GM19240 (cell line): Measurements from ENCODE around the gene ICA1.
"Not testable (repeated sequence)": the region's sequence is repeated elsewhere in the genome, so short reads cannot be mapped to it uniquely, and the experiment has no call there.

Source experiments
- DNase-seq: peaks from one replicate; pipeline ENCODE4 v3.0.0; 2011; ENCODE audit warnings: low spot score; ENCODE audit not compliant: insufficient read length

The ICA1 gene

DNA sequence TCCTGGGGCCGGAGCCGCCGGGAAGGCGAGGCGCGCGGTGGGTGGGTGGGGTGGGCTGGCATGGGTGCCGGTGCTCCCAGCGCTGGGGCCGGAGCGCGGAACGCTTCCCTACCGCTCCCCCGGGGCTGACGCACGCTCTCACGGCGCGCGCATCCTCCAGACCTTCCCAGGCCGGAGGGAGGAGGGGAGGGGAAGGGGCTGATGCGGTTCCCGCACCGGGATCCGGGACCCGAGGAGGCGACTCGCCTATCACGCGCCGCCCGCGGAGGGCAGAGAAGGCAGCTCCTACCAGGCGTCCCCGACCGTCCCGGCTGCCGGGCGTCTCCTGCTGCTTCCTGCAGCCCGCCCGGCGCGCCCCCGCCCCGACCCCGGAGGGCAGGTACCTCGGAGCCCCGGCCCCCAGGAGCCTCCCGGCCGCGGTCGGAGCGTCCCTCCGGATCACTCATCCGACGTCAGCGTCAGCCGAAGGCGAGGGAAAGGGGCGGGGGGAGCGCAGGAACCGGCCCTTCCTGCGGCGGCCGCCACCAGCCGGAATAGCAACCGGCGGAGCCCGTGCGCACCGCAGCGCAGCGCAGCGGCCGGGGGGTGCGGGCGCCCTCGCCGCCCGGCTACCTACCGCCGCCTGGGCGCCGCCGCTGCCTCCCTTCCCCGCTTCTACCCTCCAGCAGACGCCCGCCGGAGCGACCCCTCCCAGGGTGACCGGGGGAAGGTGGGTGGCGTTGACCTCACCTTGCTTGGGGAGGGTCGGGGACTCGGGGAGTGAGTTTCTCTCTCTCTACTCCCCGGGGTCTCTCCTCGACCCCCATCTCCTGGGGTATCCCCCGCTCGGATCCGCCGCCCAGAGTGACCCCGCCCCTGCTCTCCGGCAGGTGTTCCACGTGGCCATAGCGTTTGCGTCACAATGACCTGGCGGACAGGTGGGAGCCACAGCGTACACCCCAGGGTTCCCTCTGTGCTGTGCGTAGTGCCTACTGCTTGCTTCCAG lies at the start of gene ICA1:
TSS of gene ICA1 (minus strand) at position 457 of the 985 bp plus-strand sequence. CDS start 26,241 bp downstream, outside the sequence.
- no peak for DNase-seq

DNA sequence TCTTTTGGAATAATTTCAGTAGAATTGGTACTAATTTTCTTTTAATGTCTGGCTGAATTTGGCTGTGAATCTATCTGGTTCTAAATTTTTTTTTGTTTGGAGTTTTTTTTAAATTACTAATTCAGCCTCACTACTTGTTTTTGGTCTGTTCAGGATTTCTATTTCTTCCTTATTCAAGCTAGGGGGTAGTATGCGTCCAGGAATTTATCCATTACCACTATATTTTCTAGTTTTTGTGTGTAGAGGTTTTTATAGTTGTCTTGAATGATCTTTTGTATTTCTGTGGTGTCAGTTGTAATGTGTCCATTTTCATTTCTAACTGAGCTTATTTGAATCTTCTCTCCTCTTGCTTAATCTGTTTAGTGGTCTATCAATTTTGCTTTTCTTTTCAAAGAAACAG lies 48.9 kb upstream of the ICA1 start:
- DNase-seq = no peak

DNA sequence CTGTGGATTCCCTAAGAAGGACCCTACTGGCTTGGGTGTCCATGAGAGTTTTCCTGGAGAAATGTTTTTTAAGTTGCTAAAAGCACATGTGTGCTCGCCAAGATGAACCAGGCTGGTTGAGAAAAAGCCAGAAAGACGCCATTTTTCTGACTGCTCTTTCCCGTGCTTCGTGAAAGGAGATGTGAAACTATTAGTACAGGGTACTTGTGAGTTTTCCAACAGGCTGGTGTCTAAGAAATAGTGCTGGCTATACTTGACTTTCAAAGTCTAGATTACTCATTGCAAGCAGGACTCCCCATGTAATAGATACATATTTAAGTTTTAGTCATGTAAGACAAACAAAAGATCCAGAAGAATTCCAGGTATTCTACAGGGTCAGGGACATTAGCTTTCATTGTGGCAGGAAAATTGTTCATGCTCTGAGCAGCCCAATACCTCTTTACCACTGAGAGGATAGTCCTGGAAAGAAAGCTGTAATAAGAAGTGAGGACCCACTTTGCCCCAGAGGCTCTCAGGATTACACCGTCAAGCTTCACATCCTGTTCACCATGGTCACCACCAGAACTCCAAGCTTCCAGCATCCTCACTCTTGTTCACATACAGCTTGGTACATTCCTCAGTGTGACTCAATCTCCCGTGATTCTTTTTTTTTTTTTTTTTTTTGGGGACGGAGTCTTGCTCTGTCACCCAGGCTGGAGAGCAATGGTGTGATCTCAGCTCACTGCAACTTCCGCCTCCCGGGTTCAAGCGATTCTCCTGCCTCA lies 43.8 kb upstream of the ICA1 start:
- DNase-seq = no peak

DNA sequence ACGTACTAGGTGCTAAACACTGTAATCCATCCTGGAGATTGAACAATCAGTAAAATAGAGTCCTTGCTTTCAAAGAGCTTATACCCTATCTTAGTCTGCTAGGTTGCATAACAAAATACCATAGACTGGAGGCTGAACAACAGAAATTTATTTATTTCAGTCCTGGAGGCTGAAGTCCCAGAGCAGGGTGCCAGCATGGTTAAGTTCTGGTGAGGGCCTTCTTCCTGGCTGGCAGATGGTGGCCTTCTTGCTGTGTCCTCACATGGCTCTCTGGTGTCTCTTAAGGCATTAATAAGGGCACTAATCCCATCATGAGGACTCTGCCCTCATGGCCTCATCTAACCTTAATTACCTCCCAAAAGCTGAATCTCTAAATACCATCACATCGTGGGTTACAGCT lies 43.1 kb upstream of the ICA1 start:
- no peak for DNase-seq

DNA sequence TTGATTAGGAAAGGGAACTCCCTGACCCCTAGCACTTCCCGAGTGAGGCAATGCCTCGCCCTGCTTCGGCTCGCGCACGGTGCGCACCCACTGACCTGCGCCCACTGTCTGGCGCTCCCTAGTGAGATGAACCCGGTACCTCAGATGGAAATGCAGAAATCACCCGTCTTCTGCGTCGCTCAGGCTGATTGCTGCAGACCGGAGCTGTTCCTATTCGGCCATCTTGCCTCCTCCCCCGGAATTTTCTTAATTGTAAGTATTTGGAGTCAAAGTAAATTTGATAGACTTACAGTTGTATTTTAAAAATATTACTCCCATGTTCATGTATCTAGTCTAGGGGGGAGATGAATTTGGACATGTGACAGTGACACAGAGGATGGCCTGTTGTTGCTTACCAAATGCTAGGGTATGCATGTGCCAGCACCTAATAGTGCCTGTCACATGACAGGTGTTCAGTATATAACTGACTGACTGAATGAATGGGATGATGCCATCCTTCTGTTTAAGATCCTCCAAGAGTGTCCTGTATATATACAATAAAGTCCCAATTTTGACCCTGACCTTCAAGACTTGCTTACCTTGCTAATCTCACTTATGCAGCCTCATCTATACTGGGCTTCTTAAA lies 42.0 kb upstream of the ICA1 start:
- DNase-seq = no peak

DNA sequence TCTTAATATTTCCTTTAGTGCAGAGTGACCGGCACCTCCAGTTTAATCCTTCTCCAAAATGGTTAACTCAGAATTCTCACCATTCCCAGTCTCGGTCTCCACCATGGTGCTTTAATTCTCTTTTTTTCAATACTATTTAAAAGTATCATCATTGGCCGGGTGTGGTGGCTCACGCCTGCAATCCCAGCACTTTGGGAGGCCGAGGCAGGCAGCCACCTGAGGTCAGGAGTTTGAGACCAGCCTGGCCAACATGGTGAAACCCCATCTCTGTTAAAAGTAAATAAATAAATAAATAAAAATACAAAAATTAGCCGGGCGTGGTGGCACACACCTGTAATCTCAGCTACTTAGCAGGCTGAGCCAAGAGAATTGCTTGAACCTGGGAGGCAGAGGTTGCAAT lies 35.1 kb upstream of the ICA1 start:
- DNase-seq = not testable (repeated sequence)

DNA sequence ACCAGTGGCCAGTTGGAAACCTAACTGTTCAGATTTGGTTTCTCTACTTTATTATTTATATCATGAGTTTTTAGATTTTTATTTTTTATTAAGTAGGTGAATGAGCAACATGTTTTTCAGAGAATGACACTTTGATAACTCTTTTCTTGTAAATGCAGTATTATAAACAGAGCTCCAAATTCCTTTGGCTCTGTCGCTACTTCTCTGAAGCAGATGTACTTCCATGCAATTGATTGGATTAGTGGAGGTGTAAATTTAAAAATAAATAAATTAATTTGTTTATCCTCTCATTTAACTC lies 34.3 kb upstream of the ICA1 start:
- no peak for DNase-seq

DNA sequence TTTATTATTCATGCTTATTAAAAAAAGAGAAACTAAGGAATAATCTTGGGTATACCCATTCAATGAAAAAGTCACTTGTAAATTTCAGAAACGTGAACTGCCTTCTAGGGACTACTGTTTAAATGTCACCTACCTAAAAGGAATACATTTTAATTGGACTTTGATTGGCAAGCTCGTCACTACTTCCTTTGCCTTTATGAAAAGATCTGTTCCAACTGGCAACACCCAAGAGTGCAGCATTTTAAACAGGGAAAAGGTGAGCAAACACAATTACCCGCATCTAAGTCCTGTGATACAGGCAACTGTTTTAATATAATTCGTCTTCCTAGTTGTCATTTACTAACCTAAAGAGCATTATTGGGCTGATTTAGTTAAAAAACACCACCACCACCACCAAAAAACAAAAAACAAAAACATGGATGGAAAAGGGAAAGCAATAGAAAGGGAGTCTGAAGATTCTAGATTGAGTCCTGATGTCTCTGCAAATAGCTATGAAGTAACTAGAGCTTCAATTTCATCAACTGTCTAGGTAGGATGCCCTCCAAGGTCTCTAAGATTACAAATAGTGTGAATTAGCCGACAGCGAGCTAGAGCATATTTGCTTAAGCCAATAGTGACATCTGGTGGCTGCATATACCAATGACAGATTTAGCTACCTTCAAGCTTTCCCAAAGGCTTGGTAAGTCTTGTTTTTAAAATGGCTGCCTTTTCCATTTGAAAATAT lies 33.8 kb upstream of the ICA1 start:
- peak; percentile 37 for DNase-seq

DNA sequence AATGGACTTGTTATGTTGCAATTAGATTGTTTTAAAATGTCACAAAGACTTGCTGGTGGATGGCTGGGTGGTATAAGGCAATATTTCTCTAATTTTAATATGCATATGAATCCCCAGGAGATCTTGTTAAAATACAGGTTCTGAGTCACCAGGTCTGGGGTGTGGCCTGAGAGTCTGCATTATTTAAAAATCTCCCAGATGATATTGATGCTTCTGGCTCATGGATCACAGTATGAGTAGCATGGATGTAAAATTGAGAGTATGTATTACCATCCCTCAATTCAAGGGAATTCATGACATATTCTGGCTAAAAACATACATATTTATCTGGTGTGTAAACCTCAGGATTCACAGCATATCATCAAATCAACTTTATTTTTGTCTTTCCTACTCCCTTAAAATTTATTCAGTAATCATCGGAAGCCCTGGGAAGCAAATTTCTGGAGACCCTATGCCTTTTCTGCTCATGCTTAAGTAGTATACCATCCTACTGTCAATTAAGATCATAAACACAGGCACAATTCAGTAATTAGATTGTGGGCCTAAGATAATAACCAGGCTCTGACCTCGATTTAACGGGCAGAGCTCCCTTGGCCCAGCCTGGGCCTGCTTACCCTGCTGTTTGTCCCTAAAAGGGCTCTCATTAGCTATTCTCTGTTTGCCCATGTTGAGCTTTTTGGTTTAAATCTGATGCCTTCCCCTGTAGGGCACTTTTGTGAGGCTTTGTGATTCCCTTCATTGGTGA lies 29.6 kb upstream of the ICA1 start:
- DNase-seq = no peak

DNA sequence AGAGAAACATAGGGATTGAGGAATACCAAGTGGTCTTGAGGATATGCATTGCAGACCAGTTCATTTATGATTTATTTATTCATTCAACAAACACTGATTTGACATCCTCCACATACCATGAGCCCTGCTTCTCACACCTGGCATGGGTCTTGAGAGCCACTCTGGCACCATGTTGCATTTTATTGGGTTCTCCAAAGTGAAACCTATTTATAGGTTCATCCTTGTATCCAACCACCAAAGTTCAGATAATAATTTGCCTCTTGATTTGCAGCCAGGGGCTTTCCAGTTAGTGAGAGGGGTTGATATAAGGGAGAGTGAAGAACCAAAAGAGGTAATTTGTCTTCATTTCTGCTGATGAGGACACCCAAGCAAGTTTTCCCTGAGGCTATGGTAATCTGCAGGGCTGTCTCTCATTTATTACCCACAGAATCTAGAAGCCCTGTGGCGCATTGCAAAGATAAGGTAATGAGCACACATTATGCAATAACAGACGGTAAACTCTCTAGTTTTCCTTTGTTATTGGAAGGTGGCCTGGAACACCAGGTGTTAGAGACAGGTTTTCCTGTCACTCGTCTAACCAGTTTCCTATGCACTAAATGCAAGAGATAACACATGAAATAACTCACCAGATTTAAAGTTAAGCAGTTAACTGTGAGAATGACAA lies 28.8 kb upstream of the ICA1 start:
- DNase-seq = no peak

DNA sequence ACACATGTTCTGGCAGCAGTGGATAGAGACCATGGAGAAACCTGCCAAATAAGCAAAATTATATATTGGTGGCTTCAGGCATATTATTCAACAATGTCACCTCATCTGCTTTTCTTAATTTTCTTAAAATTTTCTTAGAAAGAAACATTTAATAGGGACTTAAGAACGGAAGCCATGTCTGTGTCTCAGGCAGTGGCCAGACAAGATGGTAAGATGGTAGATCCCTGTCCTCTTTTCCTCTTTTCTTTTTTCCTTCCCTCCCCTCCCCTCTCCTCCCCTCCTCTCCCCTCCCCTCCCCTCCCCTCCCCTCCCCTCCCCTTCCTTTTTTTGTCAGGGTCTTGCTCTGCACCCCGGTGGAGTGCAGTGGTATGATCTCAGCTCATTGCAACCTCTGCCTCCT lies 24.2 kb upstream of the ICA1 start:
- DNase-seq = no peak

DNA sequence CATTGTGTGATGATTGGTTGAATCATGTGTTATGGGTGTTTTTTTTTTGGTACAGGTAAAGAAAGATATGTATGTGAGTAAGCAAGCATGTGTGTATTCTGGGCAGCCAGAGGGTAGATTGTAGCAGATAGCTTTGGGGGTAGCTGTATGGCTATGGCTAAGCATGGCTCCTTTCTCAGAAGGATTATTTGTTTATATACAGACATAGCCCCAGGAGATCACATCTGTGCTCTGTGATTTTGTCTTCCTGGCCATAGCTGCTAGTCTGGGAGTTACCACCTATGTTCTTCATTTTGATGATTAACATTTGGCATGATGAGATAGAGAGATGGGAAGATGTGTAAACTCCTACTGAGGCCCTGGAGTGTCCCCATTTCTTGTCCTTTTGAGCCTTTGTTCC lies 23.2 kb upstream of the ICA1 start:
- DNase-seq = no peak

DNA sequence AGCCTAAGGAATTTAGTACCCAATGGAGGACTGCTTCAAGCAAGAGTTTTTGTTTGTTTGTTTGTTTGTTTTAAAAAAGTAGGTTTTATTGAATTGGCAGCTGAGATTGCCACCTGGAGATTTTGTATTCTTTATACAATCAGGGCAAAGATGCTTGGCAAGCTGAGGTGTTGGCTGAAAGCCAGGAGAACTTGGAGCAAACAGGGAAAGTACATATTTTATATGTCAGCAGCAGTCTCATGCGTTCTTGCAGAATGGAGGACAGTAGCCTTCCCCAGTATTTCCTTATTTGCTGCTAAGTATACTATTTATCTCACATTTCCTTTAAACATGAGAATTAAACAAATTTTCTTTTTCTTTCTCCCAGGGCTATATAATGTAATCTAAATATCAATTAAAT lies 22.6 kb upstream of the ICA1 start:
- DNase-seq = no peak

DNA sequence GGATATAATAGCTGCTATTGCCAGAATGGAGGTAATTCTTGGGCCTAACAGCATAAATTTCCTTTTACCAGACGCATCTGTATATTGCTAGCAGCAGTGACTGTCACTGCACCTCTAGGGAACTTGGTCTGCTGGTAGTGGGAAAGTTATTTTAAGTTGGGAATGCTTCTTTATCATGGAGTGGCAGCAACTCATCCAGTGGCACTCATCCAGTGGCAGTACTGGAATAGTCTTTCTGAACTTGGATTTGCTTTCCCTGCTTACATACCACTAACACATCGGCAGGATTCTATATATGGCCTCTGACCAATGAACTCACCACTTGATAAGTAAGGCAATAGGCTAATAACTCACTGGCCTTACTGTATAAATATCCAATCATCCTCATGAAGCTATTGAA lies 22.0 kb upstream of the ICA1 start:
- DNase-seq = no peak

DNA sequence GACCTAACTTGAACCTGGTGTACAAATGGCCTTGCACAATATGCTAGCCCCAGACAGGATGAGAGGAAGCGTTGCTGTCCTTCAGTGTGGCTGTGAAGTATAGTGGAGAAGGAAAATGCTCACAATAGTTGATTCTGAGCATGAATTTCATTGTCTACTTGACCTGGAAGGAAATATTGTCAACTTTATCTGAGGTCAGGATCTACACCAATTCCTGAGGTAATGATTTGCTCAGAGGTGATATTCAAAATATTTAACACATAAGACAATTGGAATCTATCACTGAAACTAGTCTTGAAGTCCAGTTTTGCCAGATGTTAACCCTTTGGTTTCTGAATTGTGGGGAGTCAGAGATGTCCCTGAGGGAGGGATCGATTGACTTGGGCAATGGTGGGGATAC lies 20.9 kb upstream of the ICA1 start:
- DNase-seq = no peak

DNA sequence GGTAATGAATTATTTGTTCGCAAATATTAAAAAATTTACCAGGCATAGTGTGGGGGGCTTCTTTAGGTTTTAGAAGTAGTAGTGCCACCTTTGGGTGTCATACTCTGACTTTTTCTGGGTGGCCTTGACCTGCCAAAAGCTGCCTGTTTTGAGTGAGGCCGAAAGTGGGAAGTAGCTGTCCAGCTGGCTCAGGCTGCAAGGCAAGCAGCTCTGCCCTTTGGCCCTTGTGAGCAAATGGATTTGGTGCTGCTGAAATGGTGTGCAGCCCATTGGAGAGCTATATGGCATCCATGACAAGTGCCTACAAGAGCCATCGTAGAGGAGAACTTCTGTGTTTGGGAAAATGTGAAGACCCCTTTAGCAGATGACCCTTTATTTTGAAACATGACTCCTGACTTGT lies 20.2 kb upstream of the ICA1 start:
- no peak for DNase-seq

DNA sequence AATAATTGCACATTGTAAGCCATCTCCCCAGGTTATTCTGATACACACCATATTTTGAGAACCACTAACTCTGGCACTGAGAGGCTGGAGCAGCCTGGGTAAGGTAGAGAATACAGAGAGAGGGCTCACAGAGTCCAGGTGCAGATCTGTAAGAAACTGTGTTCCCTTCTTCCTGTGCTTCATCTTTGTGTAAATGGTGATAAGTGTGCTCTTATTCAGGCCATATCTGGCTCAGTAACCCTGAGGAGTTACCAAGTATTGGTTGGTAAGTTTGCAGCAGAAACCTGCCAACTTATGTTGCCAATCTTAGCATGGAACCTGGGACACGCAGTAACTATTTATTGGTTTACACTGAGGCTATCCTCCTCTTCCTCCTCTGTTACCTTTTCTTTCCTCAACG lies 16.2 kb upstream of the ICA1 start:
- DNase-seq = no peak

DNA sequence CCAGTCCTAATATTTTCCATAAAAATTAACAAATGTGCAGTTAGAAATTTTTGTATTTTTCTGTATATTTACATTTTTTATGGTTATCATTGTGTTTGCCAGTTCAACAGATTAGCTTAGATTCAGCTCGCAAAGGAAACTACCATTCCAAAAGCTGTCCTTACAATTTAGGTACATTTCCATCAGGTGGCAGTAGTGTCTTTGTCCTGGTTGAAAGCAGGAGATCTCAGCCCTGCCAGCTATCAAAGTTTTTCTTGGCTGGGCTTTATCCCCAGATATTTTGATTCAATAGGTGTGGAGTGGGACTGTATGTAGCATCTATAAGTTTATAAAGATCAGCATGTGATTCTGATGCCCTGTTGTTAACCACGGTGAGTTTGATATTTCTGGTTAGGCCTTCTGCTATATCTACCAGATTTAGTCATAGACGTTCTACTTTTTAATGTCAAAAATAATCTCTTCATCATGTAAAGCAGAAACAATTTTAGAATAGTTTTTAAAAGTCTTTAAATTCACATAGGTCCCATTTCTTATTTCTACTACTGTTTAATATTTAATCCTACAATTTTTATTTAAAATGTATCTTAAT lies 15.5 kb upstream of the ICA1 start:
- no peak for DNase-seq

DNA sequence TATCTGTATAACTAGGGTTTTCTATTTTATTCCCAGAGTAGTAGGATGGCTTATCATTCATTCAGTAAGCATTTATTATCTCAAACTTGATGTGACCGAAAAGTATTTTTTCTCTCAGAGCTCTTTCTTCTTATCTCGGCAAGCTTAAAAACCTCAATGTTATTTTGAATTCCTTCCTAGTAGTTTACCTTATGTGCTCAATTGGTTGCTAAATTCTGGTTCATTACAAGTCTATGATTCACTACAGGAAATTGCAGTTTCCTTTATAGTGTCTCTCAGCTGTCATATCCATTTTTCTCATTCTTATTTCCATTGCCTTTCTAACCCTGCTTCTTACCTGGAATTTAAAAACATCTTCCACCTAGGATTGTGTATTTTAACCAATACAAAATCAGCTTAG lies 12.6 kb upstream of the ICA1 start:
- DNase-seq = no peak

DNA sequence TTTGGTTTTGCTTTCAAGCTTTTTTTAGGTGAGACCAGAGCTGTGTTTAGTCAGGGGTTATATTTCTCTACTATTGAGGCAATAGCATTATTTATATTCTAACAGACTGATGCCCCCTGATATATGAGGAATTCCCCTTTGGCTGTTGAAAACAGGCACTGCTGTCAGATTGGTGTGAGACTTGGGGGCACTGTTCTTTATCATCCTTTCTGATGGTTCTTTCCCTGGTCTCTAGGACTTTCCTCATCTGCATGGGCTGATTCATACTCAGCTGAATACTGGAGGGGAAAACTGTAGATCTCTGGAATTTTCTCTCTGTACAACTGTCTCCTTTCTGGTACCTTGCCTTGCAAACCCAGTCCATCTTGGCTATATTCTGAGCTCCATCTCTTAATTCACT lies 10.0 kb upstream of the ICA1 start:
- no peak for DNase-seq
